HEK293 (cell line): ENCODE data around the gene DCBLD2.

Experiments
- GLIS1 ChIP-seq: fragments of 450-650 bp; formaldehyde crosslinking; IDR thresholded peaks from 2 replicates; pipeline ENCODE4 v1.5.1; 2016; ENCODE audit warnings: missing biosample characterization, missing genetic modification characterization
- KLF10 ChIP-seq: fragments of 450-650 bp; IDR thresholded peaks from 2 replicates; pipeline ENCODE4 v1.5.1; 2018; ENCODE audit warnings: missing biosample characterization, mild to moderate bottlenecking, missing genetic modification characterization
- KLF16 ChIP-seq: fragments of 450-650 bp; formaldehyde crosslinking; IDR thresholded peaks from 2 replicates; pipeline ENCODE4 v1.5.1; 2017; ENCODE audit warnings: missing biosample characterization, missing genetic modification characterization
- OSR2 ChIP-seq: fragments of 450-650 bp; formaldehyde crosslinking; IDR thresholded peaks from 2 replicates; pipeline ENCODE4 v1.5.1; 2016; ENCODE audit warnings: missing biosample characterization, missing genetic modification characterization
- RBAK ChIP-seq: fragments of 450-650 bp; formaldehyde crosslinking; IDR thresholded peaks from 2 replicates; pipeline ENCODE4 v1.5.1; 2016; ENCODE audit warnings: missing biosample characterization, missing genetic modification characterization
- REPIN1 ChIP-seq: fragments of 450-650 bp; formaldehyde crosslinking; IDR thresholded peaks from 2 replicates; pipeline ENCODE4 v1.5.1; 2017; ENCODE audit warnings: missing biosample characterization, missing genetic modification characterization, low read depth
- SCRT2 ChIP-seq: fragments of 450-650 bp; formaldehyde crosslinking; IDR thresholded peaks from 2 replicates; pipeline ENCODE4 v1.5.1; 2016; ENCODE audit warnings: missing biosample characterization, missing genetic modification characterization
- YY1 ChIP-seq: fragments of 450-650 bp; formaldehyde crosslinking; IDR thresholded peaks from 2 replicates; pipeline ENCODE4 v1.5.1; 2018; ENCODE audit warnings: missing biosample characterization, missing genetic modification characterization
- ZBTB20 ChIP-seq: fragments of 450-650 bp; formaldehyde crosslinking; IDR thresholded peaks from 2 replicates; pipeline ENCODE4 v1.5.1; 2016; ENCODE audit warnings: missing biosample characterization, missing genetic modification characterization
- ZIC2 ChIP-seq: fragments of 450-650 bp; formaldehyde crosslinking; IDR thresholded peaks from 2 replicates; pipeline ENCODE4 v1.5.1; 2016; ENCODE audit warnings: missing biosample characterization, missing genetic modification characterization
- ZNF133 ChIP-seq: fragments of 450-650 bp; formaldehyde crosslinking; IDR thresholded peaks from 2 replicates; pipeline ENCODE4 v1.5.1; 2016; ENCODE audit warnings: missing biosample characterization, missing genetic modification characterization
- ZNF2 ChIP-seq: fragments of 450-650 bp; formaldehyde crosslinking; IDR thresholded peaks from 2 replicates; pipeline ENCODE4 v1.5.1; 2016; ENCODE audit warnings: missing biosample characterization, missing genetic modification characterization
- ZNF24 ChIP-seq: fragments of 450-650 bp; formaldehyde crosslinking; IDR thresholded peaks from 2 replicates; pipeline ENCODE4 v1.5.1; 2016; ENCODE audit warnings: missing biosample characterization, missing genetic modification characterization
- ZNF248 ChIP-seq: fragments of 450-650 bp; formaldehyde crosslinking; IDR thresholded peaks from 2 replicates; pipeline ENCODE4 v1.5.1; 2017; ENCODE audit warnings: missing biosample characterization, missing genetic modification characterization
- ZNF302 ChIP-seq: fragments of 450-650 bp; formaldehyde crosslinking; IDR thresholded peaks from 2 replicates; pipeline ENCODE4 v1.5.1; 2016; ENCODE audit warnings: missing biosample characterization, missing genetic modification characterization, low read depth
- ZNF654 ChIP-seq: fragments of 450-650 bp; formaldehyde crosslinking; IDR thresholded peaks from 2 replicates; pipeline ENCODE4 v1.5.1; 2016; ENCODE audit warnings: low read depth, missing biosample characterization, missing genetic modification characterization
- ZNF76 ChIP-seq: fragments of 450-650 bp; formaldehyde crosslinking; IDR thresholded peaks from 2 replicates; pipeline ENCODE4; 2016; ENCODE audit warnings: low read depth, missing biosample characterization, missing genetic modification characterization, borderline replicate concordance
- ZNF768 ChIP-seq: fragments of 450-650 bp; formaldehyde crosslinking; IDR thresholded peaks from 2 replicates; pipeline ENCODE4 v1.5.1; 2018; ENCODE audit warnings: missing biosample characterization, mild to moderate bottlenecking, missing genetic modification characterization
- ZNF785 ChIP-seq: fragments of 450-650 bp; formaldehyde crosslinking; IDR thresholded peaks from 2 replicates; pipeline ENCODE4 v1.5.1; 2016; ENCODE audit warnings: missing biosample characterization, missing genetic modification characterization
- ZNF837 ChIP-seq: fragments of 450-650 bp; formaldehyde crosslinking; IDR thresholded peaks from 2 replicates; pipeline ENCODE4 v1.5.1; 2016; ENCODE audit warnings: missing biosample characterization, missing genetic modification characterization
- ZSCAN30 ChIP-seq: fragments of 450-650 bp; IDR thresholded peaks from 2 replicates; pipeline ENCODE4 v1.5.1; 2018; ENCODE audit warnings: missing biosample characterization, mild to moderate bottlenecking, missing genetic modification characterization, moderate library complexity
- TF ChIP-seq, protein P1 (sequence below): fragments of 450-650 bp; formaldehyde crosslinking; IDR thresholded peaks from 2 replicates; pipeline ENCODE4 v1.5.1; 2016; ENCODE audit warnings: missing biosample characterization, missing genetic modification characterization, borderline replicate concordance
- TF ChIP-seq, protein P2 (sequence below): fragments of 450-650 bp; formaldehyde crosslinking; IDR thresholded peaks from 2 replicates; pipeline ENCODE4 v1.5.1; 2016; ENCODE audit warnings: missing biosample characterization, missing genetic modification characterization
- TF ChIP-seq, protein P3 (sequence below): fragments of 450-650 bp; formaldehyde crosslinking; IDR thresholded peaks from 2 replicates; pipeline ENCODE4 v1.5.1; 2016; ENCODE audit warnings: missing biosample characterization, missing genetic modification characterization
- TF ChIP-seq, protein P4 (sequence below): fragments of 450-650 bp; formaldehyde crosslinking; IDR thresholded peaks from 2 replicates; pipeline ENCODE4 v1.5.1; 2016; ENCODE audit warnings: missing biosample characterization, missing genetic modification characterization
- TF ChIP-seq, protein P5 (sequence below): fragments of 450-650 bp; formaldehyde crosslinking; IDR thresholded peaks from 2 replicates; pipeline ENCODE4 v1.5.1; 2016; ENCODE audit warnings: missing biosample characterization, missing genetic modification characterization
- TF ChIP-seq, protein P6 (sequence below): fragments of 450-650 bp; formaldehyde crosslinking; IDR thresholded peaks from 2 replicates; pipeline ENCODE4 v1.5.1; 2016; ENCODE audit warnings: missing biosample characterization, missing genetic modification characterization

Gene DCBLD2

DNA sequence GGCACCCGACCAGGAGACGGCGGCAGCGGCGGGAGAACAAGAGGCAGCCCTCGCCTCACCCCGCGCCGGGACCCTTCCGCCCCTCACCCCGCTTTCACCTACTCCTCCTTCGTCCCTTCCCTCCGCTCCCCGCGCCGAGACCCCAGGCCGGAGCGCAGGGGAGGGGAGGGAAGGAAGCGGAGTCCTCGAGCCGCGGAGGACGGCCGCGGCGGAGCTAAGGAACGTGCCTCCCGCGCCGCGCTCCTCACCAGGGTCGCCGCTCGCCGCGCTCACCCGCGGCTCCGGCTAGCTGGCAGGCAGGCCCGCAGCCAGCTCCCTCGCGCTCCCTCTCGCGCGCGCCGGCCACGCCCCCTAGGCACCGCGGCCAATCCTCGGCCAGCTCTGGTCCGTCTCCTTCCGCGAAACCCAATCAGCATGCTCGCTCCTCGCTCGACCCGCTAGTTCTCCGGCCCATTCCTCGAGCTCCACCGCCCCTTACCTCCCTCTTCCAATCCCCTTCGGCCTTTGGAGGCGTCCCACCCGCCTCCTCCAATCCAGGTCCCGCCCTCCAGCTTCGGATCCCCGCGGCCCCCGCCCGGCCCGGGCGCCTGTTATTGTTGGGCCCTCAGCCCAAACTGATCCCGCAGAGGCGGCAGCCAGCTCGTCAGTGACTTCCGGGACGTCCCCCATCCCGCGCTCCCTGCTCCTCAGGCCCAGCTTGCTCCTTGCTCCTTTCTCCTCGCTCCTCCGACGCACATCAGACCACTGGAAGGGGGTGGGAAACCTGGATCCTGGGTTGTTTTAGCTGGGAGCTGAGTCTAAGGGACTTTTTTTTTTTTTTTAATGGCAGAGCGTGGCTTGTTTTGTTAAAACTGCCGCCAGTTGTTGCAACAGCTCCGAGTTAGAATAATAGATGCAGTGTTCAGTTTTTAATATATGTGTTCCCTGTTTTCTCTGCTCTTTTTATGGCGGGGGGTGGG is at the start of gene DCBLD2 (continued):
- TF ChIP-seq, protein P1, sequence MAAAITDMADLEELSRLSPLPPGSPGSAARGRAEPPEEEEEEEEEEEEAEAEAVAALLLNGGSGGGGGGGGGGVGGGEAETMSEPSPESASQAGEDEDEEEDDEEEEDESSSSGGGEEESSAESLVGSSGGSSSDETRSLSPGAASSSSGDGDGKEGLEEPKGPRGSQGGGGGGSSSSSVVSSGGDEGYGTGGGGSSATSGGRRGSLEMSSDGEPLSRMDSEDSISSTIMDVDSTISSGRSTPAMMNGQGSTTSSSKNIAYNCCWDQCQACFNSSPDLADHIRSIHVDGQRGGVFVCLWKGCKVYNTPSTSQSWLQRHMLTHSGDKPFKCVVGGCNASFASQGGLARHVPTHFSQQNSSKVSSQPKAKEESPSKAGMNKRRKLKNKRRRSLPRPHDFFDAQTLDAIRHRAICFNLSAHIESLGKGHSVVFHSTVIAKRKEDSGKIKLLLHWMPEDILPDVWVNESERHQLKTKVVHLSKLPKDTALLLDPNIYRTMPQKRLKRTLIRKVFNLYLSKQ (tag by site-specific recombination): no peak
- TF ChIP-seq ZIC2 (tag by site-specific recombination) (no peak), ZSCAN30 (peak; percentile 85), ZNF837 (no peak), RBAK (tag by site-specific recombination) (no peak), ZNF785 (no peak), ZNF24 (tag by site-specific recombination) (no peak), ZNF76 (tag by site-specific recombination) (no peak), ZNF768 (tag by site-specific recombination) (no peak), OSR2 (tag by site-specific recombination) (peak; percentile 37; the same call in 1 of the 2 replicates), YY1 (tag by site-specific recombination) (0 out of 2 replicates have a peak, but pooled peaks have one; percentile 41), ZNF248 (no peak), KLF10 (tag by site-specific recombination) (no peak), REPIN1 (tag by site-specific recombination) (no peak), GLIS1 (tag by site-specific recombination) (peak; percentile 31; the same call in 1 of the 2 replicates), SCRT2 (no peak), ZNF654 (tag by site-specific recombination) (no peak; the same call in 1 of the 2 replicates), ZNF133 (tag by site-specific recombination) (0 out of 2 replicates have a peak, but pooled peaks have one; percentile 48), ZNF2 (tag by site-specific recombination) (no peak; the same call in 1 of the 2 replicates), ZBTB20 (tag by site-specific recombination) (peak; percentile 71), ZNF302 (tag by site-specific recombination) (no peak), KLF16 (tag by site-specific recombination) (no peak)
- TF ChIP-seq, protein P2, sequence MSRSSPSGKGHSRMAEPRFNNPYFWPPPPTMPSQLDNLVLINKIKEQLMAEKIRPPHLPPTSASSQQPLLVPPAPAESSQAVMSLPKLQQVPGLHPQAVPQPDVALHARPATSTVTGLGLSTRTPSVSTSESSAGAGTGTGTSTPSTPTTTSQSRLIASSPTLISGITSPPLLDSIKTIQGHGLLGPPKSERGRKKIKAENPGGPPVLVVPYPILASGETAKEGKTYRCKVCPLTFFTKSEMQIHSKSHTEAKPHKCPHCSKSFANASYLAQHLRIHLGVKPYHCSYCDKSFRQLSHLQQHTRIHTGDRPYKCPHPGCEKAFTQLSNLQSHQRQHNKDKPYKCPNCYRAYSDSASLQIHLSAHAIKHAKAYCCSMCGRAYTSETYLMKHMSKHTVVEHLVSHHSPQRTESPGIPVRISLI: no peak
- TF ChIP-seq, protein P3, sequence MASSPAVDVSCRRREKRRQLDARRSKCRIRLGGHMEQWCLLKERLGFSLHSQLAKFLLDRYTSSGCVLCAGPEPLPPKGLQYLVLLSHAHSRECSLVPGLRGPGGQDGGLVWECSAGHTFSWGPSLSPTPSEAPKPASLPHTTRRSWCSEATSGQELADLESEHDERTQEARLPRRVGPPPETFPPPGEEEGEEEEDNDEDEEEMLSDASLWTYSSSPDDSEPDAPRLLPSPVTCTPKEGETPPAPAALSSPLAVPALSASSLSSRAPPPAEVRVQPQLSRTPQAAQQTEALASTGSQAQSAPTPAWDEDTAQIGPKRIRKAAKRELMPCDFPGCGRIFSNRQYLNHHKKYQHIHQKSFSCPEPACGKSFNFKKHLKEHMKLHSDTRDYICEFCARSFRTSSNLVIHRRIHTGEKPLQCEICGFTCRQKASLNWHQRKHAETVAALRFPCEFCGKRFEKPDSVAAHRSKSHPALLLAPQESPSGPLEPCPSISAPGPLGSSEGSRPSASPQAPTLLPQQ (tag by site-specific recombination): peak; percentile 34; the same call in 1 of the 2 replicates
- TF ChIP-seq, protein P4, sequence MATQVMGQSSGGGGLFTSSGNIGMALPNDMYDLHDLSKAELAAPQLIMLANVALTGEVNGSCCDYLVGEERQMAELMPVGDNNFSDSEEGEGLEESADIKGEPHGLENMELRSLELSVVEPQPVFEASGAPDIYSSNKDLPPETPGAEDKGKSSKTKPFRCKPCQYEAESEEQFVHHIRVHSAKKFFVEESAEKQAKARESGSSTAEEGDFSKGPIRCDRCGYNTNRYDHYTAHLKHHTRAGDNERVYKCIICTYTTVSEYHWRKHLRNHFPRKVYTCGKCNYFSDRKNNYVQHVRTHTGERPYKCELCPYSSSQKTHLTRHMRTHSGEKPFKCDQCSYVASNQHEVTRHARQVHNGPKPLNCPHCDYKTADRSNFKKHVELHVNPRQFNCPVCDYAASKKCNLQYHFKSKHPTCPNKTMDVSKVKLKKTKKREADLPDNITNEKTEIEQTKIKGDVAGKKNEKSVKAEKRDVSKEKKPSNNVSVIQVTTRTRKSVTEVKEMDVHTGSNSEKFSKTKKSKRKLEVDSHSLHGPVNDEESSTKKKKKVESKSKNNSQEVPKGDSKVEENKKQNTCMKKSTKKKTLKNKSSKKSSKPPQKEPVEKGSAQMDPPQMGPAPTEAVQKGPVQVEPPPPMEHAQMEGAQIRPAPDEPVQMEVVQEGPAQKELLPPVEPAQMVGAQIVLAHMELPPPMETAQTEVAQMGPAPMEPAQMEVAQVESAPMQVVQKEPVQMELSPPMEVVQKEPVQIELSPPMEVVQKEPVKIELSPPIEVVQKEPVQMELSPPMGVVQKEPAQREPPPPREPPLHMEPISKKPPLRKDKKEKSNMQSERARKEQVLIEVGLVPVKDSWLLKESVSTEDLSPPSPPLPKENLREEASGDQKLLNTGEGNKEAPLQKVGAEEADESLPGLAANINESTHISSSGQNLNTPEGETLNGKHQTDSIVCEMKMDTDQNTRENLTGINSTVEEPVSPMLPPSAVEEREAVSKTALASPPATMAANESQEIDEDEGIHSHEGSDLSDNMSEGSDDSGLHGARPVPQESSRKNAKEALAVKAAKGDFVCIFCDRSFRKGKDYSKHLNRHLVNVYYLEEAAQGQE (tag by site-specific recombination): no peak
- TF ChIP-seq, protein P5, sequence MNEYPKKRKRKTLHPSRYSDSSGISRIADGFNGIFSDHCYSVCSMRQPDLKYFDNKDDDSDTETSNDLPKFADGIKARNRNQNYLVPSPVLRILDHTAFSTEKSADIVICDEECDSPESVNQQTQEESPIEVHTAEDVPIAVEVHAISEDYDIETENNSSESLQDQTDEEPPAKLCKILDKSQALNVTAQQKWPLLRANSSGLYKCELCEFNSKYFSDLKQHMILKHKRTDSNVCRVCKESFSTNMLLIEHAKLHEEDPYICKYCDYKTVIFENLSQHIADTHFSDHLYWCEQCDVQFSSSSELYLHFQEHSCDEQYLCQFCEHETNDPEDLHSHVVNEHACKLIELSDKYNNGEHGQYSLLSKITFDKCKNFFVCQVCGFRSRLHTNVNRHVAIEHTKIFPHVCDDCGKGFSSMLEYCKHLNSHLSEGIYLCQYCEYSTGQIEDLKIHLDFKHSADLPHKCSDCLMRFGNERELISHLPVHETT (tag by site-specific recombination): no peak
- TF ChIP-seq, protein P6, sequence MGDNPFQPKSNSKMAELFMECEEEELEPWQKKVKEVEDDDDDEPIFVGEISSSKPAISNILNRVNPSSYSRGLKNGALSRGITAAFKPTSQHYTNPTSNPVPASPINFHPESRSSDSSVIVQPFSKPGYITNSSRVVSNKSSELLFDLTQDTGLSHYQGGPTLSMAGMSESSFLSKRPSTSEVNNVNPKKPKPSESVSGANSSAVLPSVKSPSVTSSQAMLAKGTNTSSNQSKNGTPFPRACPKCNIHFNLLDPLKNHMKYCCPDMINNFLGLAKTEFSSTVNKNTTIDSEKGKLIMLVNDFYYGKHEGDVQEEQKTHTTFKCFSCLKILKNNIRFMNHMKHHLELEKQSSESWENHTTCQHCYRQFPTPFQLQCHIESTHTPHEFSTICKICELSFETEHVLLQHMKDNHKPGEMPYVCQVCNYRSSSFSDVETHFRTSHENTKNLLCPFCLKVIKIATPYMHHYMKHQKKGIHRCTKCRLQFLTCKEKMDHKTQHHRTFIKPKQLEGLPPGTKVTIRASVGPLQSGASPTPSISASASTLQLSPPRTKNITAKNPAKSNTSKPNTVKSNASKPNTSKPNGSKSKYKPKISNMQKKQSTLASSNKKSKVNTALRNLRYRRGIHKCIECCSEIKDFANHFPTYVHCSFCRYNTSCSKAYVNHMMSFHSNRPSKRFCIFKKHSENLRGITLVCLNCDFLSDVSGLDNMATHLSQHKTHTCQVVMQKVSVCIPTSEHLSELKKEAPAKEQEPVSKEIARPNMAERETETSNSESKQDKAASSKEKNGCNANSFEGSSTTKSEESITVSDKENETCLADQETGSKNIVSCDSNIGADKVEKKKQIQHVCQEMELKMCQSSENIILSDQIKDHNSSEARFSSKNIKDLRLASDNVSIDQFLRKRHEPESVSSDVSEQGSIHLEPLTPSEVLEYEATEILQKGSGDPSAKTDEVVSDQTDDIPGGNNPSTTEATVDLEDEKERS (tag by site-specific recombination): no peak
